ENCODE results near the gene RIC8A.
A peak's percentile ranks its signal among the peaks of the same experiment; 100 is the strongest.
"Not testable (repeated sequence)": the region's sequence is repeated elsewhere in the genome, so short reads cannot be mapped to it uniquely, and the experiment has no call there.

RIC8A gene

DNA sequence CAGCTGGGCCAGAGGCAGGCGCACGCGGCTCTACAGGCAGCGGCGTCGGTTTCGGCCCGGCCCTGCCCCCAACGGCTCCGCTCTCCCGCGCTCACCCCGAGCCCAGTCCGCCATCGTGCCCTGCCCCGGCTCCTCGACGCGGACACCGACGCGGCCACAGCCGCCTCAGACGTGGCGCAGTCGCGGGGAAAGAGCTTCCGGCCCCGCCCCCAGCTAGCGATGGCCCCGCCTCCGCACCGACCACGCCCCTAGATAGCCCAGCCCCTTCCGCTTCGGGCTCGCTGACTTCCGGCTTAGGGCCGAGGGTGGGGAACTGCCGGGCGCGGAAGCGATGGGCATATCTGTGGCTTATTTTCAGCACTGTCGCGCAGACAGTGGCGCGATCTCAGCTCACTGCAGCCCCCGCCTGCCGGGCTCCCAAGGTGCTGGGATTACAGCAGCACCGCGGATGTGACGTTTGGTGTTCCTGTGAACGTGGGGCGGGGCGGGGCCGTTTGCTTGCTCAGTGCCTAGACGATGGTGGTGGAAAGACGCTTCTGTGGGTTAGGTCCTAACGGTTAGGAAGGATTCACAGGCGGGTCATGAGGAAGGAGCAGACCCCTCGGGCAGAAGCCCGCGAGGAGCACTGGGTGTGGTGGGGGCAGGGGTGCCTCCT is at the start of gene RIC8A, which contains the start of gene BET1L:
RIC8A (plus strand) TSS at position 501 of the 655 bp plus-strand sequence. CDS start 1,147 bp downstream, outside the sequence.
BET1L (minus strand) TSS at position 192 of the 655 bp plus-strand sequence; CDS start at position 114, 78 bp downstream.
- Histone ChIP-seq H3K27ac (ENCODE audit: low read length) (peak within 1 kb of the TSS; percentile 1), H3K4me3 (ENCODE audit: low read length) (peak within 1 kb of the TSS; percentile 93)

DNA sequence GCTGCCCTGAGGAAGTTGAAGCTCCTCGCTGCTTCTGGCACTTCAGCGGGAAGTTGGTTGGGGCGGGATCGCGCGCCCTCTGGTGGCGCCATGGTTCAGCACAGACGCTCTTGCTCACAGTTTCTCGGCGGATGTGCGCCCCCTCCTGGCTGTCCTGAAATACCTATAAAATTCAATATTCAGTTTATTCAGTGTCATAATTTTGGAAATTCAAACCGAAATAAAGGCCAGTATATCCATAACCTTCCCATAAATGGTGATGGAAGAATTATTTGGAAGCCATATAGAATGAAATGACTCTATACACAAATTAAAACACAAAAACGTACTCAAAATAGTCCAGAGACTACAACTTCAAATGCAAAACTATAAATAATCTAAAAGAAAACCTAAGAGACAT is 27.3 kb upstream of the RIC8A start:
- not testable (repeated sequence) for H3K27me3 ChIP-seq (ENCODE audit: control insufficient read depth, insufficient read depth, low read length); H3K9ac ChIP-seq (ENCODE audit: low read length); H3K27ac ChIP-seq (ENCODE audit: low read length); H3K9me3 ChIP-seq (ENCODE audit: control insufficient read depth, low read depth, low read length); H3K4me3 ChIP-seq (ENCODE audit: low read length); H3K36me3 ChIP-seq (ENCODE audit: control insufficient read depth, low read depth, low read length); H3K4me1 ChIP-seq (ENCODE audit: control insufficient read depth, low read depth, low read length)

More for the DNA sequence above, at the start of gene RIC8A, which contains the start of gene BET1L:
- no peaks in the 10 kb centered on the region for H3K4me1 ChIP-seq (ENCODE audit: control insufficient read depth, low read depth, low read length)
- peak within 1 kb of the TSS; percentile 78 for H3K9ac ChIP-seq (ENCODE audit: low read length)
- H3K9me3 ChIP-seq (ENCODE audit: control insufficient read depth, low read depth, low read length), result no peaks in the 10 kb centered on the region
- H3K27me3 ChIP-seq (ENCODE audit: control insufficient read depth, insufficient read depth, low read length), result no peaks in the 10 kb centered on the region
- peaks cover 34% of the 10 kb centered on the region for H3K36me3 ChIP-seq (ENCODE audit: control insufficient read depth, low read depth, low read length)

DNA sequence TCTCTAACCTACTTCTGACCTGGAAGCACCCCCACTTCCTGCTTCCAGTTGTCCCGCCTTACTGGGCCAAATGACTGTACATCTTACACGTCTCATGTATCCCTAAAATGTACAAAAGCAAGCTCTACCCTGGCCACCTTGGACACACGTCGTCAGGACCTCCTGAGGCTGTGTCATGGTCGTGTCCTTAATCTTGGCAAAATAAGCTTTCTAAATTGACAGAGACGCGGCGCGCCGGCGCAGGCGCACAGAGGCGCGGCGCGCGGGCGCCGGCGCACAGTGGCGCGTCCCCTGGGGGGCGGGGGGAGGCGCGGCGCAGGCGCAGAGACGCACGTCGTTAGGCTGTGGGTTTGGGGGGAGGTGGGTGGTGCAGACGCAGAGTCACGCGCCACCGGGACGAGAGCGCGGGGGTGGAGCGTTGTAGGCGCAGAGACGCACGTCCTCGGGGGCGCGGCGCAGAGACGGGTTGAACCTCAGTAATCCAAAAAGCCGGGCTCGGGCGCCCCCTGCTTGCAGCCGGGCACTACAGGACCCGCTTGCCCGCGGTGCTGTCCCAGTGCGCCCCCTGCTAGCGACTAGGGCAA is 18.2 kb upstream of the RIC8A start:
- H3K27ac ChIP-seq (ENCODE audit: low read length); H3K9me3 ChIP-seq (ENCODE audit: control insufficient read depth, low read depth, low read length); H3K36me3 ChIP-seq (ENCODE audit: control insufficient read depth, low read depth, low read length); H3K4me3 ChIP-seq (ENCODE audit: low read length); H3K4me1 ChIP-seq (ENCODE audit: control insufficient read depth, low read depth, low read length); H3K27me3 ChIP-seq (ENCODE audit: control insufficient read depth, insufficient read depth, low read length); H3K9ac ChIP-seq (ENCODE audit: low read length): not testable (repeated sequence)

GRCh38 chr11:189843-190311 is 17.6 kb upstream of the RIC8A start:
- H3K36me3 ChIP-seq (ENCODE audit: control insufficient read depth, low read depth, low read length); H3K27me3 ChIP-seq (ENCODE audit: control insufficient read depth, insufficient read depth, low read length); H3K9ac ChIP-seq (ENCODE audit: low read length); H3K4me1 ChIP-seq (ENCODE audit: control insufficient read depth, low read depth, low read length); H3K4me3 ChIP-seq (ENCODE audit: low read length); H3K9me3 ChIP-seq (ENCODE audit: control insufficient read depth, low read depth, low read length); H3K27ac ChIP-seq (ENCODE audit: low read length): not testable (repeated sequence)

GRCh38 chr11:190546-190945 is 17.0 kb upstream of the RIC8A start:
- H3K27ac ChIP-seq (ENCODE audit: low read length); H3K36me3 ChIP-seq (ENCODE audit: control insufficient read depth, low read depth, low read length); H3K9me3 ChIP-seq (ENCODE audit: control insufficient read depth, low read depth, low read length); H3K9ac ChIP-seq (ENCODE audit: low read length); H3K4me1 ChIP-seq (ENCODE audit: control insufficient read depth, low read depth, low read length); H3K27me3 ChIP-seq (ENCODE audit: control insufficient read depth, insufficient read depth, low read length); H3K4me3 ChIP-seq (ENCODE audit: low read length): not testable (repeated sequence)

- not testable (repeated sequence) for H3K9ac ChIP-seq (ENCODE audit: low read length); H3K27ac ChIP-seq (ENCODE audit: low read length); H3K27me3 ChIP-seq (ENCODE audit: control insufficient read depth, insufficient read depth, low read length); H3K4me1 ChIP-seq (ENCODE audit: control insufficient read depth, low read depth, low read length); H3K9me3 ChIP-seq (ENCODE audit: control insufficient read depth, low read depth, low read length); H3K4me3 ChIP-seq (ENCODE audit: low read length); H3K36me3 ChIP-seq (ENCODE audit: control insufficient read depth, low read depth, low read length)
Measured at GRCh38 chr11:191490-192478, 15.7 kb upstream of the RIC8A start.

GRCh38 chr11:192674-193128 is 14.8 kb upstream of the RIC8A start, which contains the start of gene SCGB1C1:
SCGB1C1 (plus strand) TSS chr11:193078; CDS start chr11:193100, 22 bp downstream.
- H3K27ac ChIP-seq (ENCODE audit: low read length); H3K4me3 ChIP-seq (ENCODE audit: low read length); H3K9ac ChIP-seq (ENCODE audit: low read length); H3K9me3 ChIP-seq (ENCODE audit: control insufficient read depth, low read depth, low read length); H3K36me3 ChIP-seq (ENCODE audit: control insufficient read depth, low read depth, low read length); H3K4me1 ChIP-seq (ENCODE audit: control insufficient read depth, low read depth, low read length); H3K27me3 ChIP-seq (ENCODE audit: control insufficient read depth, insufficient read depth, low read length): not testable (repeated sequence)

DNA sequence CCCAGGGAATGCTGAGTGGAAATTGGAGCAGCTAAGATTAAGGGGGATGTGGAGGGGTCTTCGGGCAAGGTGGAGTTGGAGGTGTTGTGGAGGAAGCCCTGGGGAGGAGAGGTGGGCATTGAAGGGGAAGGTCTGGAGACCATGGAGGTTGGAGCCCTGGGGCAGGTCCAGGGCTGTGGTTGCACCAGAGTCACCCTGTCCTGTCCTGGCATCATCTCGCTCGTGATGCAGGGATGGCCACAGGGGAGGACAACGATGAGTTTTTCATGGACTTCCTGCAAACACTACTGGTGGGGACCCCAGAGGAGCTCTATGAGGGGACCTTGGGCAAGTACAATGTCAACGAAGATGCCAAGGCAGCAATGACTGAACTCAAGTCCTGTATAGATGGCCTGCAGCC is 14.0 kb upstream of the RIC8A start:
- H3K4me1 ChIP-seq (ENCODE audit: control insufficient read depth, low read depth, low read length); H3K4me3 ChIP-seq (ENCODE audit: low read length); H3K9me3 ChIP-seq (ENCODE audit: control insufficient read depth, low read depth, low read length); H3K9ac ChIP-seq (ENCODE audit: low read length); H3K36me3 ChIP-seq (ENCODE audit: control insufficient read depth, low read depth, low read length); H3K27me3 ChIP-seq (ENCODE audit: control insufficient read depth, insufficient read depth, low read length); H3K27ac ChIP-seq (ENCODE audit: low read length): not testable (repeated sequence)

DNA sequence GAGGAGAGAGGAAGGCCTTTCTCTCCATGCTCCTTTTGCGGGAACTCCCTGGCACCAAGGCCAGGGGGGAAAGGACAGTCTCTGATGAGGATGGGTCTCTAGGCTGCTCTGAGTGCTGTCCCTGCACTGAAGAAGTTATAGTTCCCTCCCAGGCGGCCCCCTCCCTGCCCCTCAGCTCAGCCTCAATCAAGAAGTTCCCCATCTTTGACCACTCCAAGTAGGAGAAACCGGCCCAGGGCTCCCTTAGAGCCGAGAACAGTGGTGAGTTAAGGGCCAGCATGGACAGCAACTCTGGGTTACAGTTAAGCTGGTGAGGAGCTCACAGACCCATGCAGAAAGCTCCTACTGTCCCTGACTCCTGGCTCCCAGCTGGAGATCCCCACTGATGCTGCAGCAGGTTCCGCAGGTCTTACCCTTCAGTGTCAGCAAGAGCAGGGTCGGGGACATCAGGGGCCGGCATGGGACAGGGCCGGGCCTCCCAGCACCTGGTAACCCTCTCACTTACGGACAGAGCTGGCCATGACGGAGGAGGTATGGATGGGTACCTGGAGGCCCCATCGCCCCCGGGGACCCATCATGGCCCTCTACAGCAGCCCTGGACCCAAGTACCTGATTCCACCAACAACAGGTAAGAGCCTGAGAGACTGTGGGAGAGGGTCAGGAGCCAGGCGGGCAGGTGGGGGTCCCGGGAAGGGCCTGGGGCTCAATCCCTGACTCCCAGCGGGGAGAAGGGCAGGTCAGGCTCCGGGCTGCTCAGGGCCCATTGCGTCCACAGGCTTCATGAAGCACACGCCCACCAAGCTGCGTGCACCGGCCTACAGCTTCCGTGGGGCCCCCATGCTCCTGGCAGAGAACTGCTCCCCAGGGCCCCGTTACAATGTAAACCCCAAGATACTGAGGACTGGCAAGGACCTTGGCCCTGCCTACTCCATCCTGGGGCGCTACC is 10.4 kb upstream of the RIC8A start:
- no peaks in the 10 kb centered on the region for H3K36me3 ChIP-seq (ENCODE audit: control insufficient read depth, low read depth, low read length)
- no peaks in the 10 kb centered on the region for H3K27me3 ChIP-seq (ENCODE audit: control insufficient read depth, insufficient read depth, low read length)
- no peak overlapping the region for H3K4me3 ChIP-seq (ENCODE audit: low read length)
- no peaks in the 10 kb centered on the region for H3K4me1 ChIP-seq (ENCODE audit: control insufficient read depth, low read depth, low read length)
- no peaks in the 10 kb centered on the region for H3K9me3 ChIP-seq (ENCODE audit: control insufficient read depth, low read depth, low read length)
- no peak overlapping the region for H3K9ac ChIP-seq (ENCODE audit: low read length)
- H3K27ac ChIP-seq (ENCODE audit: low read length), result no peak overlapping the region

DNA sequence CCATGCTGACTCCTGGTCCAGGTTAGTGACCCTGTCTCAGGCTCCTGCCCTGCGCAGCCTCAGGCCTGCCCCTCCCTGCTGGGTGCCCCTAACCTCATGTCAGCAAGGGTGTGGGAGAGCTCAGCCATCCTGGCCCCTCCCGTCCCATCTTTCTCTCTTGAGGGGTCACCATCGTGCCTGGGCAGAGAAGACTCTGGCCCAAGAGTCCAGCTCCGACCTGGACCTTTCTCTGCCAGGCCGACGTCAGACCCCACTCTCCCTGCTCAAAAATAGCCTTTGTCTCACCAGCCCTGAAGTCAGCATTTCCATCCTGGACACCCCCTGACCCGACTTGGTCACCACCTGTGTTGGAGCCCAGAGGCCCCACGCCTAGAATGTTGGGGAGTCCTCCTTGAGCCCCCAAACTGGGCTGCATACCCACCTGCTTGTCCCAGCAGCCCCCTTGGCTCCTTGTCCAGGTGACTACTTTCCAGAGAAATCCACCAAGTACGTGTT is 9.7 kb upstream of the RIC8A start:
- Histone ChIP-seq H3K9ac (ENCODE audit: low read length) (no peak overlapping the region), H3K27ac (ENCODE audit: low read length) (no peak overlapping the region), H3K27me3 (ENCODE audit: control insufficient read depth, insufficient read depth, low read length) (no peaks in the 10 kb centered on the region), H3K4me3 (ENCODE audit: low read length) (no peak overlapping the region), H3K9me3 (ENCODE audit: control insufficient read depth, low read depth, low read length) (no peaks in the 10 kb centered on the region), H3K4me1 (ENCODE audit: control insufficient read depth, low read depth, low read length) (no peaks in the 10 kb centered on the region), H3K36me3 (ENCODE audit: control insufficient read depth, low read depth, low read length) (no peaks in the 10 kb centered on the region)

Measured in iPS-18a (cell line).